ENCODE measurements around the gene MYEOV. TPM values are rescaled to one million over a fixed set of nuclear protein-coding genes. Genes with fewer than 3 reads are reported as not detected.

The MYEOV gene
- total RNA-seq, 2 donors from 2014 or later = not detected

GRCh38 chr11:69280451-69280850, 13.5 kb upstream of the MYEOV start:
- DNase-seq = no peak
- WGBS, 2 experiments (ENCODE audit: insufficient coverage in 1 of 2, insufficient read length in 1 of 2) = 90 to 100% methylated on average over 1 to 2 of the region's 2 CpGs
- H3K9me3 Mint-ChIP-seq = peaks cover 9% of the 10 kb centered on the region
- H3K4me3 Mint-ChIP-seq = no peak overlapping the region
- H3K36me3 Mint-ChIP-seq (ENCODE audit: low read depth) = no peaks in the 10 kb centered on the region
- Histone ChIP-seq H3K36me3 (ENCODE audit: control insufficient read depth, insufficient read depth, low read length) (no peaks in the 10 kb centered on the region), H3K27me3 (ENCODE audit: control insufficient read depth, insufficient read depth, low read length, poor library complexity, severe bottlenecking) (no peaks in the 10 kb centered on the region), H3K27ac (ENCODE audit: low read depth, low read length) (no peak overlapping the region), H3K9ac (ENCODE audit: extremely low read depth, low read length, poor library complexity, severe bottlenecking) (no peak overlapping the region), H3K4me1 (ENCODE audit: control insufficient read depth, insufficient read depth, low read length) (peaks cover 21% of the 10 kb centered on the region), H3K4me3 (ENCODE audit: low read length) (no peak overlapping the region), H3K9me3 (ENCODE audit: control insufficient read depth, low read length) (peaks cover 13% of the 10 kb centered on the region)
- peaks cover 2% of the 10 kb centered on the region for H3K27me3 Mint-ChIP-seq (ENCODE audit: insufficient read depth)
- TF ChIP-seq CTCF (conservative IDR thresholded peaks at IDR 0.05) = no peak
- no peak overlapping the region for H3K27ac Mint-ChIP-seq
- H3K4me1 Mint-ChIP-seq = peaks cover 17% of the 10 kb centered on the region

- Histone ChIP-seq H3K27me3 (ENCODE audit: control insufficient read depth, insufficient read depth, low read length, poor library complexity, severe bottlenecking) (no peaks in the 10 kb centered on the region), H3K36me3 (ENCODE audit: control insufficient read depth, insufficient read depth, low read length) (no peaks in the 10 kb centered on the region), H3K9ac (ENCODE audit: extremely low read depth, low read length, poor library complexity, severe bottlenecking) (no peak overlapping the region), H3K9me3 (ENCODE audit: control insufficient read depth, low read length) (peaks cover 13% of the 10 kb centered on the region), H3K27ac (ENCODE audit: low read depth, low read length) (no peak overlapping the region), H3K4me1 (ENCODE audit: control insufficient read depth, insufficient read depth, low read length) (peaks cover 21% of the 10 kb centered on the region), H3K4me3 (ENCODE audit: low read length) (peak overlapping the region; percentile 41)
- H3K36me3 Mint-ChIP-seq (ENCODE audit: low read depth) = no peaks in the 10 kb centered on the region
- peaks cover 9% of the 10 kb centered on the region for H3K9me3 Mint-ChIP-seq
- TF ChIP-seq CTCF (conservative IDR thresholded peaks at IDR 0.05) = no peak
- peaks cover 2% of the 10 kb centered on the region for H3K27me3 Mint-ChIP-seq (ENCODE audit: insufficient read depth)
- no peak overlapping the region for H3K27ac Mint-ChIP-seq
- peak; percentile 57 for DNase-seq
- peaks cover 17% of the 10 kb centered on the region for H3K4me1 Mint-ChIP-seq
- WGBS, 2 experiments (ENCODE audit: insufficient coverage in 1 of 2, insufficient read length in 1 of 2) = 71 to 83% methylated on average over 5 to 6 of the region's 6 CpGs
- H3K4me3 Mint-ChIP-seq = no peak overlapping the region
These were observed 13.0 kb upstream of the MYEOV start for GRCh38 chr11:69280994-69281393.

- whole genome bisulfite sequencing, 2 experiments (ENCODE audit: insufficient coverage in 1 of 2, insufficient read length in 1 of 2) = 93 to 97% methylated on average over 7 to 10 of the region's 10 CpGs
- peaks cover 10% of the 10 kb centered on the region for H3K9me3 Mint-ChIP-seq
- H3K4me3 Mint-ChIP-seq = no peak overlapping the region
- no peak overlapping the region for H3K27ac Mint-ChIP-seq
- H3K4me1 ChIP-seq (ENCODE audit: control insufficient read depth, insufficient read depth, low read length) = peaks cover 13% of the 10 kb centered on the region
- no peaks in the 10 kb centered on the region for H3K27me3 ChIP-seq (ENCODE audit: control insufficient read depth, insufficient read depth, low read length, poor library complexity, severe bottlenecking)
- no peak for DNase-seq
- H3K4me1 Mint-ChIP-seq = peaks cover 19% of the 10 kb centered on the region
- no peak for TF ChIP-seq CTCF (conservative IDR thresholded peaks at IDR 0.05)
- H3K9me3 ChIP-seq (ENCODE audit: control insufficient read depth, low read length) = peaks cover 13% of the 10 kb centered on the region
- H3K36me3 Mint-ChIP-seq (ENCODE audit: low read depth) = no peaks in the 10 kb centered on the region
- no peak overlapping the region for H3K9ac ChIP-seq (ENCODE audit: extremely low read depth, low read length, poor library complexity, severe bottlenecking)
- no peaks in the 10 kb centered on the region for H3K36me3 ChIP-seq (ENCODE audit: control insufficient read depth, insufficient read depth, low read length)
- peaks cover 3% of the 10 kb centered on the region for H3K27me3 Mint-ChIP-seq (ENCODE audit: insufficient read depth)
- H3K27ac ChIP-seq (ENCODE audit: low read depth, low read length) = no peak overlapping the region
- no peak overlapping the region for H3K4me3 ChIP-seq (ENCODE audit: low read length)
These were observed 10.5 kb upstream of the MYEOV start for GRCh38 chr11:69283446-69283845.

Data from endodermal cell (in vitro differentiated cells).